ENCODE measurements around the gene WASF2. TPM values are rescaled to one million over a fixed set of nuclear protein-coding genes. Genes with fewer than 3 reads are reported as not detected.

The WASF2 gene
- total RNA-seq, 4 donors from 2014 or later, result 74.7 to 107 (median 79.8) TPM

DNA sequence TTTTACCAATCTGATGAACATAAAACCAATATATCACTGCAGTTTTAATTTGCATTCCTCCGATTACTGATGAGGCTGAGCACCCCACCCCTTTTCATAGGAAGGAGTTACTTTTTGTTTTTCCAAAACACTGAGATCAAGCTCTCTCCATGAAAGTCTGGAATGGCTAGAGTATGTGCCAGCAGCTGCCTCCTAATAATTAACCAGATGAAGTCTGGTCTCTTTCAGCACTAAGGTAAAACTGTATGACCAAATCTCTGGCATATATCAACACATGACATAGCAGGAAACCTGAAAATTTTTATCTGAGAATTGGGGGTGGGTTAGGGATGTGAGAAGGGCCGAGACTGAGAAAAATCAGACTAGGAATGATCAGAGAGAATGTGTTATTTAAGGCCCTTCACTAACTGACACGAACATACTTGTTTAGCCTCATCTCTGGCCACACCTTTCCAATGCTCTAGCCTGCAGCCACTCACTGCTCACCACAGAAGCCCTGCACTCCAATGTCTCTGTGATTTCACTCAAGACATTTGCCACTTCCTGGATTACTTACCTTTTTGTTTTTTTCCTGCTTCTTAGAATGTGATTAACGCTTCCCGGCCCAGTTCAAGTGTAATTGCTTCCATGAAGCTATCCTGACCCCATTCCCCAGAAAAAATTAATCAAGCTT is 34.7 kb downstream of the WASF2 start:
- Histone ChIP-seq H3K4me3 (no peak overlapping the region), H3K36me3 (no peaks in the 10 kb centered on the region), H3K4me1 (peaks cover 0 to 79% (median 18%) of the 10 kb centered on the region in 3 donors), H3K27ac (peak overlapping the region in 3 of 4 donors; percentile 8 to 45 (median 28)), H3K27me3 (no peaks in the 10 kb centered on the region), H3K9me3 (no peaks in the 10 kb centered on the region)
- ATAC-seq, result no peak
- 15 to 22% methylated on average over 3 to 5 of the region's 5 CpGs for WGBS, 2 donors (ENCODE audit: low coverage in 1 of 2)
- TF ChIP-seq, protein P1, sequence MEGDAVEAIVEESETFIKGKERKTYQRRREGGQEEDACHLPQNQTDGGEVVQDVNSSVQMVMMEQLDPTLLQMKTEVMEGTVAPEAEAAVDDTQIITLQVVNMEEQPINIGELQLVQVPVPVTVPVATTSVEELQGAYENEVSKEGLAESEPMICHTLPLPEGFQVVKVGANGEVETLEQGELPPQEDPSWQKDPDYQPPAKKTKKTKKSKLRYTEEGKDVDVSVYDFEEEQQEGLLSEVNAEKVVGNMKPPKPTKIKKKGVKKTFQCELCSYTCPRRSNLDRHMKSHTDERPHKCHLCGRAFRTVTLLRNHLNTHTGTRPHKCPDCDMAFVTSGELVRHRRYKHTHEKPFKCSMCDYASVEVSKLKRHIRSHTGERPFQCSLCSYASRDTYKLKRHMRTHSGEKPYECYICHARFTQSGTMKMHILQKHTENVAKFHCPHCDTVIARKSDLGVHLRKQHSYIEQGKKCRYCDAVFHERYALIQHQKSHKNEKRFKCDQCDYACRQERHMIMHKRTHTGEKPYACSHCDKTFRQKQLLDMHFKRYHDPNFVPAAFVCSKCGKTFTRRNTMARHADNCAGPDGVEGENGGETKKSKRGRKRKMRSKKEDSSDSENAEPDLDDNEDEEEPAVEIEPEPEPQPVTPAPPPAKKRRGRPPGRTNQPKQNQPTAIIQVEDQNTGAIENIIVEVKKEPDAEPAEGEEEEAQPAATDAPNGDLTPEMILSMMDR (IDR thresholded peaks at IDR 0.05), result no peak
- TF ChIP-seq POLR2AphosphoS5 (IDR thresholded peaks at IDR 0.05) (no peak), POLR2A (IDR thresholded peaks at IDR 0.05) (no peak), EP300 (IDR thresholded peaks at IDR 0.05) (no peak)

GRCh38 chr1:27454610-27455009 is 35.4 kb downstream of the WASF2 start:
- 86 to 100% methylated on average over 2 to 4 of the region's 4 CpGs for WGBS, 2 donors (ENCODE audit: low coverage in 1 of 2)
- no peak for ATAC-seq
- peaks cover 0 to 2% of the 10 kb centered on the region in 2 donors for H3K36me3 ChIP-seq
- no peak overlapping the region for H3K4me3 ChIP-seq
- no peak overlapping the region for H3K27ac ChIP-seq
- no peak for TF ChIP-seq EP300 (IDR thresholded peaks at IDR 0.05)
- no peak for TF ChIP-seq POLR2A (IDR thresholded peaks at IDR 0.05)
- TF ChIP-seq, protein P1 (IDR thresholded peaks at IDR 0.05), result no peak
- no peak for TF ChIP-seq POLR2AphosphoS5 (IDR thresholded peaks at IDR 0.05)
- H3K27me3 ChIP-seq, result no peaks in the 10 kb centered on the region
- no peaks in the 10 kb centered on the region for H3K9me3 ChIP-seq
- peaks cover 0 to 76% (median 12%) of the 10 kb centered on the region in 3 donors for H3K4me1 ChIP-seq

DNA sequence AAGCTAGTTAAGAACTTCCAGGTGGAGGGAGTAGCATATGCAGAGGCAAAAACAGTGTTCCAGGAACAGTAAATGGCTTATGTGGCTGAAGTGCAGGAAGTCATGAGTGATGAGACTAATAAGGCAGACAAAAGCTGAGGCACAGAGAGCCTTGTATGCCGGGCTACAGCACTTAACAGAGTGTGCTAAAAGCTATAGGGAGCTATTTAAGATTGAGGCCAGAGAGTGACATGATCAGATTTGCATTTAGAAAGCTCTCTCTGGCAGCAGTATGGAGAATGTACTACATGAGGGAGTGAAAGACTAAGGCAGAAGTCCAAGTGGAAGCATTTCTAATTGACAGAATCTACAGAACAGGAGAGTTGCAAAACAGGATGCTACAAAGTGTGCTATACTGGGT is 38.6 kb downstream of the WASF2 start:
- no peaks in the 10 kb centered on the region for H3K9me3 ChIP-seq
- H3K27ac ChIP-seq, result no peak overlapping the region
- peaks cover 0 to 82% (median 20%) of the 10 kb centered on the region in 3 donors for H3K4me1 ChIP-seq
- no peaks in the 10 kb centered on the region for H3K27me3 ChIP-seq
- no peak for ATAC-seq
- peaks cover 0 to 20% of the 10 kb centered on the region in 2 donors for H3K36me3 ChIP-seq
- TF ChIP-seq EP300 (IDR thresholded peaks at IDR 0.05), result no peak
- no peak for TF ChIP-seq POLR2A (IDR thresholded peaks at IDR 0.05)
- no peak for TF ChIP-seq POLR2AphosphoS5 (IDR thresholded peaks at IDR 0.05)
- TF ChIP-seq, protein P1 (IDR thresholded peaks at IDR 0.05), result no peak
- 43% methylated on average over 1 of the region's 1 CpG; no CpG with 5 or more reads in 1 of the 2 donors for WGBS, 2 donors (ENCODE audit: low coverage in 1 of 2)
- H3K4me3 ChIP-seq, result no peak overlapping the region

GRCh38 chr1:27448982-27449381 is 41.0 kb downstream of the WASF2 start:
- no peak for ATAC-seq
- Histone ChIP-seq H3K27ac (no peak overlapping the region), H3K4me3 (no peak overlapping the region), H3K4me1 (peaks cover 0 to 90% (median 17%) of the 10 kb centered on the region in 3 donors), H3K36me3 (peaks cover 0 to 20% of the 10 kb centered on the region in 2 donors), H3K27me3 (no peaks in the 10 kb centered on the region), H3K9me3 (no peaks in the 10 kb centered on the region)
- TF ChIP-seq POLR2A (IDR thresholded peaks at IDR 0.05) (no peak), EP300 (IDR thresholded peaks at IDR 0.05) (no peak), POLR2AphosphoS5 (IDR thresholded peaks at IDR 0.05) (no peak)
- TF ChIP-seq, protein P1 (IDR thresholded peaks at IDR 0.05), result no peak
- WGBS, 2 donors (ENCODE audit: low coverage in 1 of 2), result 90 to 98% methylated on average over 2 to 7 of the region's 9 CpGs

GRCh38 chr1:27447883-27448282 is 42.1 kb downstream of the WASF2 start:
- no peak for ATAC-seq
- peaks cover 0 to 20% of the 10 kb centered on the region in 2 donors for H3K36me3 ChIP-seq
- no peak for TF ChIP-seq POLR2A (IDR thresholded peaks at IDR 0.05)
- no peak for TF ChIP-seq POLR2AphosphoS5 (IDR thresholded peaks at IDR 0.05)
- TF ChIP-seq, protein P1 (IDR thresholded peaks at IDR 0.05), result no peak
- no peak for TF ChIP-seq EP300 (IDR thresholded peaks at IDR 0.05)
- no peak overlapping the region for H3K27ac ChIP-seq
- no peaks in the 10 kb centered on the region for H3K9me3 ChIP-seq
- H3K4me3 ChIP-seq, result no peak overlapping the region
- no peaks in the 10 kb centered on the region for H3K27me3 ChIP-seq
- peaks cover 0 to 91% (median 17%) of the 10 kb centered on the region in 3 donors for H3K4me1 ChIP-seq
- WGBS, 2 donors (ENCODE audit: low coverage in 1 of 2), result 47 to 56% methylated on average over 3 of the region's 3 CpGs
